CD14-positive monocyte (primary cell): ENCODE measurements around the gene PLXNB1. TPM values are rescaled to one million over a fixed set of nuclear protein-coding genes. Genes with fewer than 3 reads are reported as not detected.

Source experiments
- DNase-seq, 3 donors: peaks; one replicate each; pipeline ENCODE4 v3.0.0-alpha.2; 2011 to 2022
- H2AFZ ChIP-seq: 2 replicates; pipeline ENCODE4 v1.6.0; 2012; ENCODE audit warnings: mild to moderate bottlenecking, low read depth, low read length, inconsistent platforms; ENCODE audit not compliant: insufficient read depth, poor library complexity, severe bottlenecking
- H3K27ac ChIP-seq, 2 donors: 1 replicate in 1 of 2; 2 replicates in 1 of 2; pipeline ENCODE4 v1.5.1; 2012 to 2013; ENCODE audit warnings: low read length in 2 of 2, control low read depth in 1 of 2, inconsistent platforms in 1 of 2, low read depth in 1 of 2, mild to moderate bottlenecking in 1 of 2
- H3K27me3 ChIP-seq, 2 donors: one replicate each; pipeline versions ENCODE4 v1.6.0 to v1.6.1; 2011 to 2013; ENCODE audit warnings: low read length in 2 of 2; ENCODE audit not compliant: control insufficient read depth in 2 of 2, insufficient read depth in 2 of 2
- H3K36me3 ChIP-seq, 2 donors: replicated peaks in 1 of 2; 1 replicate in 1 of 2; 2 replicates in 1 of 2; pipeline versions ENCODE4 v1.5.1 to v1.6.1; 2012 to 2013; ENCODE audit warnings: low read length in 2 of 2, control low read depth in 1 of 2, inconsistent platforms in 1 of 2, mild to moderate bottlenecking in 1 of 2; ENCODE audit not compliant: insufficient read depth in 2 of 2, control insufficient read depth in 1 of 2
- H3K4me1 ChIP-seq, 2 donors: 1 replicate in 1 of 2; 2 replicates in 1 of 2; pipeline versions ENCODE4 v1.5.1 to v1.6.1; 2012 to 2013; ENCODE audit warnings: low read length in 2 of 2, control low read depth in 1 of 2, inconsistent platforms in 1 of 2, mild to moderate bottlenecking in 1 of 2, moderate library complexity in 1 of 2; ENCODE audit not compliant: insufficient read depth in 2 of 2, control insufficient read depth in 1 of 2
- H3K4me2 ChIP-seq: replicated peaks from 2 replicates; pipeline ENCODE3; 2012; ENCODE audit warnings: low read length, moderate library complexity, mild to moderate bottlenecking; ENCODE audit not compliant: poor library complexity, severe bottlenecking; ENCODE audit errors: extremely low read depth
- H3K4me3 ChIP-seq, 3 experiments: fragments of 200-600 bp in 1 of 3; sonication (generic) in 1 of 3; replicated peaks in 1 of 3; 1 replicate in 2 of 3; 2 replicates in 1 of 3; pipeline ENCODE4 v1.5.1; 2011 to 2013; ENCODE audit warnings: low read length in 3 of 3, mild to moderate bottlenecking in 3 of 3, control low read depth in 2 of 3, low read depth in 2 of 3, inconsistent platforms in 1 of 3, moderate library complexity in 1 of 3
- H3K79me2 ChIP-seq: 2 replicates; pipeline ENCODE4 v1.6.0; 2012; ENCODE audit warnings: mild to moderate bottlenecking, control low read depth, inconsistent platforms, low read length, moderate library complexity; ENCODE audit not compliant: insufficient read depth
- H3K9ac ChIP-seq: 2 replicates; pipeline ENCODE4 v1.6.0; 2017; ENCODE audit warnings: low read length, mild to moderate bottlenecking; ENCODE audit not compliant: insufficient read depth, poor library complexity, severe bottlenecking
- H3K9me3 ChIP-seq, 2 donors: replicated peaks in 1 of 2; 1 replicate in 1 of 2; 2 replicates in 1 of 2; pipeline versions ENCODE4 v1.5.1 to v1.6.1; 2012 to 2013; ENCODE audit warnings: low read length in 2 of 2, control low read depth in 1 of 2; ENCODE audit not compliant: control insufficient read depth in 1 of 2, insufficient read depth in 1 of 2
- H4K20me1 ChIP-seq: 2 replicates; pipeline ENCODE4 v1.6.0; 2012; ENCODE audit warnings: mild to moderate bottlenecking, low read length, control low read depth, moderate library complexity; ENCODE audit not compliant: insufficient read depth
- H3K27ac Mint-ChIP-seq, 7 donors: one replicate each; pipeline ENCODE4 v1.8.0; 2020; ENCODE audit warnings: mild to moderate bottlenecking in 7 of 7, mixed read lengths in 7 of 7, moderate library complexity in 6 of 7, inconsistent platforms in 2 of 7
- H3K27me3 Mint-ChIP-seq, 3 donors: one replicate each; pipeline ENCODE4 v1.8.0; 2021 to 2022; ENCODE audit warnings: low read depth in 3 of 3, mild to moderate bottlenecking in 3 of 3, mixed read lengths in 3 of 3, moderate library complexity in 3 of 3, inconsistent platforms in 1 of 3
- H3K36me3 Mint-ChIP-seq, 2 donors: one replicate each; pipeline ENCODE4 v1.8.0; 2020; ENCODE audit warnings: mixed read lengths in 2 of 2, inconsistent platforms in 1 of 2, mild to moderate bottlenecking in 1 of 2
- H3K4me1 Mint-ChIP-seq: one replicate; pipeline ENCODE4 v1.8.0; 2020; ENCODE audit warnings: mild to moderate bottlenecking, mixed read lengths
- H3K4me3 Mint-ChIP-seq, 2 donors: one replicate each; pipeline ENCODE4 v1.8.0; 2020; ENCODE audit warnings: mild to moderate bottlenecking in 2 of 2, mixed read lengths in 2 of 2, moderate library complexity in 1 of 2
- H3K9me3 Mint-ChIP-seq, 7 donors: one replicate each; pipeline ENCODE4 v1.8.0; 2020 to 2022; ENCODE audit warnings: mixed read lengths in 7 of 7, mild to moderate bottlenecking in 6 of 7, moderate library complexity in 6 of 7, inconsistent platforms in 2 of 7
- CTCF ChIP-seq: fragments of 200-600 bp; IDR thresholded peaks from one replicate; pipeline ENCODE4 v1.8.0; 2022; ENCODE audit warnings: antibody characterized with exemption, mild to moderate bottlenecking
- WGBS: methylation state at CpG from one replicate; pipeline ENCODE4 v1.1.5; 2013; ENCODE audit warnings: missing lambda C conversion rate; ENCODE audit not compliant: insufficient coverage; 5-methylcytosine and 5-hydroxymethylcytosine counted together
- intact Hi-C, 2 donors: fragments of 100-400 bp; cut with micrococcal nuclease; formaldehyde crosslinking; loops; one replicate each; pipeline versions ENCODE4 v1.15.0 to v1.15.1; 2023
- polyA plus RNA-seq, 3 donors: library from polyadenylated mRNA; depleted of rRNA in 1 of 3; unstranded in 2 of 3; stranded (reverse) in 1 of 3; fragments of 300-500 nt in 2 of 3; fragments of >200 nt in 1 of 3; fragmentation: Illumina TruSeq in 2 of 3; gene quantifications; 1 replicate in 2 of 3; 2 replicates in 1 of 3; pipeline ENCODE4 v1.2.3, GENCODE V29; 2012 to 2021

The PLXNB1 gene
- polyA plus RNA-seq, 3 donors: 0.14 to 4.3 TPM; not detected in 1

DNA sequence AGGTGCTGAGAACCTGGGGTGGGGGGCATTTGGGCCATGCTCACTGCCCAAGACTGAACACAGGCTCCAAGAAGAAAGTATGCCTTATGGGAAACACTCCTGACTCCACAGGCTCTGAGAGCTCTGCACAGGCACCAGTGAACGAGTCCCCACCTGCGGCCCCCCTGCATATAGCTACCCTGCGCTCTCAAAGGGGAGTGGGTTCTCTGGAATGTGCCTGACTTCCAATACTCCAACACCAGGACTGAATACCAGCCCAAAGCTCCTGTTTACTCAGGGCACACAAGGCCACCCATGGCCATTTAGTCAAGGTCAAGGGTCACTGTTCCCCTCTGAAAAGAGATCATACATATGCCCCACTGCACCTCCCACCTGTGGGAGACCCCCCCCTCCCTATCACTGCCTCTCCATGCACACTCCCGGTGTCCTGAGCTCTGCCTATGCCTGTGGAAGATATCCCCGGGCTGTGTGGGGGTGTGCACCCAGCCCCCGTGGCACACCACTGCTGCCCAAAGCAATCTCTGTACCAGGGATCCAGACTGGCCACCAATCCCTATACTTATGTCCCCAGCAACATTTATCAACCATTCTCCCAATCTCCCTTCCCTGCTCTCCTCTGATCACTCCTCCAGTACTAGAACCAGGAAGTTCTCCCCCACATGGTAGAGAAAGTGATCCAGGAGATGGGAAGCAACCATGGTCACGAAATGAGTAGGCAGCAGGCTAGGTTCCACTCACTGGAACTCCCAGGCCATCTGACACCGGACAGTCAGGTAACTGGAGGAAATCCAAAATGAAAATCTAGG lies 1.5 kb upstream of the PLXNB1 start:
- H3K27me3 ChIP-seq: peaks cover 3 to 27% of the 10 kb centered on the region in 2 donors
- H3K9ac ChIP-seq: no peak overlapping the region
- peaks cover 14% of the 10 kb centered on the region for H3K4me1 Mint-ChIP-seq
- no peak overlapping the region for H3K4me2 ChIP-seq
- H3K4me1 ChIP-seq: peaks cover 11 to 14% of the 10 kb centered on the region in 2 donors
- peaks cover 22 to 38% (median 26%) of the 10 kb centered on the region in 3 donors for H3K27me3 Mint-ChIP-seq
- whole genome bisulfite sequencing: 100% methylated on average over 5 of the region's 8 CpGs
- H3K36me3 Mint-ChIP-seq: peaks cover 24 to 34% of the 10 kb centered on the region in 2 donors
- H4K20me1 ChIP-seq: no peaks in the 10 kb centered on the region
- peaks cover 12 to 29% of the 10 kb centered on the region in 2 donors for H3K36me3 ChIP-seq
- no peak for TF ChIP-seq CTCF
- H3K27ac ChIP-seq: no peak overlapping the region
- H3K27ac Mint-ChIP-seq: peak overlapping the region in 2 of 7 donors; percentile 18 to 50
- no peak overlapping the region for H2AFZ ChIP-seq
- H3K4me3 ChIP-seq: no peak overlapping the region
- H3K9me3 ChIP-seq: no peaks in the 10 kb centered on the region
- H3K79me2 ChIP-seq: peaks cover 4% of the 10 kb centered on the region
- no peak for DNase-seq
- peaks cover 0 to 5% (median 0%) of the 10 kb centered on the region in 7 donors for H3K9me3 Mint-ChIP-seq
- H3K4me3 Mint-ChIP-seq: peak overlapping the region in 1 of 2 donors; percentile 10
- intact Hi-C loops: loop anchor here in 1 of 2 donors (10.0 kb wide), 1 partner anchor 237 kb away; no protein-coding TSS in a partner anchor

DNA sequence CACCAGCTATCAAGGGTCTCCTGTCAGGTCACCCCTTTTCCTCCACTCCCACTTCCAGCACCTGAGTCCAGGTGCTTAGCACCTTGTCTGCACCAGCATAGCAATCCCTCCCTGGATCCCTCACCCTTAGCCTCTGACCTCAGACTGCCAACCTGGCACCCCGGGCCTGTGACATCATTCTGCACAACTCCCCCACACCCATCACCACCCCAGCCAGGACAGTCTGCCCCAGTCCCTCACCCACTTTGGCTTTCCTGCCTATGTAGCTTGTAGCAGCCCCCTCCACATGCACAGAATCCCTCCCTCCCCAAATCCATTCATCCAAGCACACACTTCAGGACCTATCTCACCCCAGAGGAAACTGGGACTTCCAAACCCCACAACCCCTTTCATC lies 819 bp upstream of the PLXNB1 start:
- TF ChIP-seq CTCF: no peak
- Histone ChIP-seq H3K36me3 (peaks cover 12 to 29% of the 10 kb centered on the region in 2 donors), H3K9ac (no peak overlapping the region)

More for the DNA sequence above, 819 bp upstream of the PLXNB1 start:
- Histone ChIP-seq H3K4me3 (no peak overlapping the region), H3K79me2 (peaks cover 4% of the 10 kb centered on the region), H3K27ac (no peak overlapping the region), H3K9me3 (no peaks in the 10 kb centered on the region), H4K20me1 (no peaks in the 10 kb centered on the region), H3K4me1 (peaks cover 7 to 8% of the 10 kb centered on the region in 2 donors), H3K4me2 (no peak overlapping the region), H2AFZ (no peak overlapping the region), H3K27me3 (peaks cover 3 to 27% of the 10 kb centered on the region in 2 donors)
- peaks cover 14% of the 10 kb centered on the region for H3K4me1 Mint-ChIP-seq
- H3K4me3 Mint-ChIP-seq: peak overlapping the region; percentile 25 to 67
- H3K9me3 Mint-ChIP-seq: peaks cover 0 to 5% (median 0%) of the 10 kb centered on the region in 7 donors
- peaks cover 22 to 38% (median 26%) of the 10 kb centered on the region in 3 donors for H3K27me3 Mint-ChIP-seq
- peak overlapping the region in 2 of 7 donors; percentile 18 to 79 for H3K27ac Mint-ChIP-seq
- 100% methylated on average over 1 of the region's 1 CpG for WGBS
- DNase-seq: no peak
- intact Hi-C loops: loop anchor here in 1 of 2 donors (10.0 kb wide), 1 partner anchor 236 kb away; no protein-coding TSS in a partner anchor
- peaks cover 24 to 34% of the 10 kb centered on the region in 2 donors for H3K36me3 Mint-ChIP-seq
